Thyroid gland (tissue), 4 donors: ENCODE results near the gene HDAC5.

Experiments
- POLR2A ChIP-seq, 2 donors: fragments of 450-650 bp; IDR thresholded peaks; one replicate each; pipeline ENCODE4 v1.6.1; 2017; ENCODE audit warnings: antibody characterized with exemption in 2 of 2, mild to moderate bottlenecking in 2 of 2, moderate library complexity in 1 of 2
- TF ChIP-seq, protein P1 (sequence below), 6 experiments: fragments of 200-600 bp in 3 of 6; fragments of 450-650 bp in 3 of 6; sonication (generic) in 3 of 6; IDR thresholded peaks; one replicate each; pipeline ENCODE4 v1.5.1; 2016 to 2019; ENCODE audit warnings: antibody characterized with exemption in 6 of 6, mild to moderate bottlenecking in 2 of 6, inconsistent platforms in 1 of 6, moderate library complexity in 1 of 6

DNA sequence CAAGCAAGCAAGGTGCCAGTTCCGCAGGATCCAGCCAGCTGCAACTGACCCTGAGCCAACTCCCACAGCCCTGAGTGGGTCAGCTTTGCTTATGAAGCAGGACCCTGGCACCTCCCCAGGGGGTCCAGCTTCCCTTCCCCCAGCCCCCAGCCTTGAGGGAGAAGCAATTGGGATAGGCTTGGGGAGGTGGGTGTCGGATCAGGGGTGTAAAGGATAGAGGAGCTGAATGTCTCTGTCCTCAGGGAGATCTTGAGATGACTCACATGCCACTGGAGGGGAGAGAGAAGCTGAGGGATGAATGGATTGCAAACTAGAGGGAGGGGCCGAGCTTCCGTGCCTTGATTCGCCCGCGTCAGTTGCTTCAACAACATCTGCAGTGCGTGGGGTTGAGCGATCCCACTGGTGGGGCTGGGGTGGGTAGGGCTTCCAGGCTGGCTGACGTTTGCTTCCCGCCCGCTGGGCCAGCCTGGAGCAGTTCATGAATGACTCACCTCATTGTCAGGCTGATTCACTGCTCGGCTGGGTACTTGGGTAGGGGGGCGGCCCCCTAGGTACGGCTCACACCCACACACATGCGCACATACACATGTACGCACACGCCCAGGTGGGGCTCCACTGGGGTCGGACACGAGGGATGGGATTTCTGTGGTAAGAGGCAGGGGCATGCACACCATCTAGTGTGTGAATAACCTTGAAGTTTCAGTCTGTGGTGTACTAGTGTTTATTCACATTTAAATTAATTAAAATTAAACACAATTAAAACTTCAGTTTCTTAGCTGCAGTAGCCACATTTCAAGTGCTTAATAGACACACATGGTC is 14.7 kb upstream of the HDAC5 start:
- TF ChIP-seq, protein P1, sequence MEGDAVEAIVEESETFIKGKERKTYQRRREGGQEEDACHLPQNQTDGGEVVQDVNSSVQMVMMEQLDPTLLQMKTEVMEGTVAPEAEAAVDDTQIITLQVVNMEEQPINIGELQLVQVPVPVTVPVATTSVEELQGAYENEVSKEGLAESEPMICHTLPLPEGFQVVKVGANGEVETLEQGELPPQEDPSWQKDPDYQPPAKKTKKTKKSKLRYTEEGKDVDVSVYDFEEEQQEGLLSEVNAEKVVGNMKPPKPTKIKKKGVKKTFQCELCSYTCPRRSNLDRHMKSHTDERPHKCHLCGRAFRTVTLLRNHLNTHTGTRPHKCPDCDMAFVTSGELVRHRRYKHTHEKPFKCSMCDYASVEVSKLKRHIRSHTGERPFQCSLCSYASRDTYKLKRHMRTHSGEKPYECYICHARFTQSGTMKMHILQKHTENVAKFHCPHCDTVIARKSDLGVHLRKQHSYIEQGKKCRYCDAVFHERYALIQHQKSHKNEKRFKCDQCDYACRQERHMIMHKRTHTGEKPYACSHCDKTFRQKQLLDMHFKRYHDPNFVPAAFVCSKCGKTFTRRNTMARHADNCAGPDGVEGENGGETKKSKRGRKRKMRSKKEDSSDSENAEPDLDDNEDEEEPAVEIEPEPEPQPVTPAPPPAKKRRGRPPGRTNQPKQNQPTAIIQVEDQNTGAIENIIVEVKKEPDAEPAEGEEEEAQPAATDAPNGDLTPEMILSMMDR (IDR thresholded peaks at IDR 0.05): no peak
- peak in 1 of 2 donors; percentile 29 for TF ChIP-seq POLR2A (IDR thresholded peaks at IDR 0.05)
